ENCODE results near the gene CD99L2. TPM values are rescaled to one million over a fixed set of nuclear protein-coding genes. Genes with fewer than 3 reads are reported as not detected.

The CD99L2 gene
- total and polyA plus RNA-seq, 4 donors, result 22.3 to 39.6 (median 23.8) TPM

GRCh38 chrX:150902434-150903109, 4.1 kb upstream of the CD99L2 start:
- 42 to 79% methylated on average over 6 to 7 of the region's 7 CpGs for WGBS, 2 donors
- H3K4me3 ChIP-seq, result no peak overlapping the region

GRCh38 chrX:150899191-150899757, 806 bp upstream of the CD99L2 start:
- DNase-seq, result peak; percentile 33 to 50 (median 37)
- Histone ChIP-seq H3K4me3 (peak overlapping the region; percentile 49), H3K9ac (ENCODE audit: insufficient read depth in 1 of 2, low read length in 2 of 2) (peak overlapping the region; percentile 32 to 49), H3K27me3 (ENCODE audit: control insufficient read depth in 3 of 3, insufficient read depth in 3 of 3, low read length in 2 of 3) (no peaks in the 10 kb centered on the region), H3K4me1 (ENCODE audit: control insufficient read depth in 5 of 5, insufficient read depth in 5 of 5, low read length in 5 of 5) (peaks cover 0 to 7% (median 0%) of the 10 kb centered on the region in 5 donors), H3K9me3 (ENCODE audit: control insufficient read depth in 4 of 4, insufficient read depth in 3 of 4, low read length in 3 of 4) (peaks cover 0 to 6% (median 0%) of the 10 kb centered on the region in 4 donors), H3K27ac (ENCODE audit: low read depth in 1 of 2, low read length in 1 of 2) (peak overlapping the region; percentile 76 to 79), H3K36me3 (ENCODE audit: control insufficient read depth in 4 of 4, insufficient read depth in 4 of 4, low read length in 4 of 4) (peaks cover 0 to 5% (median 0%) of the 10 kb centered on the region in 4 donors)
- peak; percentile 21 for ATAC-seq (ENCODE audit: insufficient read depth, low FRiP score)
- TF ChIP-seq CTCF (IDR thresholded peaks at IDR 0.05; ENCODE audit: control extremely low read depth, extremely low read depth), result no peak
- 0 to 36% methylated on average over 34 to 42 of the region's 42 CpGs for WGBS, 2 donors

More at GRCh38 chrX:150902434-150903109, 4.1 kb upstream of the CD99L2 start:
- peaks cover 0 to 7% (median 0%) of the 10 kb centered on the region in 5 donors for H3K4me1 ChIP-seq (ENCODE audit: control insufficient read depth in 5 of 5, insufficient read depth in 5 of 5, low read length in 5 of 5)
- H3K27ac ChIP-seq (ENCODE audit: low read depth in 1 of 2, low read length in 1 of 2), result no peak overlapping the region
- H3K9ac ChIP-seq (ENCODE audit: insufficient read depth in 1 of 2, low read length in 2 of 2), result no peak overlapping the region
- peaks cover 0 to 3% (median 0%) of the 10 kb centered on the region in 4 donors for H3K9me3 ChIP-seq (ENCODE audit: control insufficient read depth in 4 of 4, insufficient read depth in 3 of 4, low read length in 3 of 4)
- DNase-seq (peak in 2 of 3 donors; percentile 8 to 15), ATAC-seq (ENCODE audit: insufficient read depth, low FRiP score) (no peak)
- H3K27me3 ChIP-seq (ENCODE audit: control insufficient read depth in 3 of 3, insufficient read depth in 3 of 3, low read length in 2 of 3), result no peaks in the 10 kb centered on the region
- no peak for TF ChIP-seq CTCF (IDR thresholded peaks at IDR 0.05; ENCODE audit: control extremely low read depth, extremely low read depth)
- H3K36me3 ChIP-seq (ENCODE audit: control insufficient read depth in 4 of 4, insufficient read depth in 4 of 4, low read length in 4 of 4), result no peaks in the 10 kb centered on the region

DNA sequence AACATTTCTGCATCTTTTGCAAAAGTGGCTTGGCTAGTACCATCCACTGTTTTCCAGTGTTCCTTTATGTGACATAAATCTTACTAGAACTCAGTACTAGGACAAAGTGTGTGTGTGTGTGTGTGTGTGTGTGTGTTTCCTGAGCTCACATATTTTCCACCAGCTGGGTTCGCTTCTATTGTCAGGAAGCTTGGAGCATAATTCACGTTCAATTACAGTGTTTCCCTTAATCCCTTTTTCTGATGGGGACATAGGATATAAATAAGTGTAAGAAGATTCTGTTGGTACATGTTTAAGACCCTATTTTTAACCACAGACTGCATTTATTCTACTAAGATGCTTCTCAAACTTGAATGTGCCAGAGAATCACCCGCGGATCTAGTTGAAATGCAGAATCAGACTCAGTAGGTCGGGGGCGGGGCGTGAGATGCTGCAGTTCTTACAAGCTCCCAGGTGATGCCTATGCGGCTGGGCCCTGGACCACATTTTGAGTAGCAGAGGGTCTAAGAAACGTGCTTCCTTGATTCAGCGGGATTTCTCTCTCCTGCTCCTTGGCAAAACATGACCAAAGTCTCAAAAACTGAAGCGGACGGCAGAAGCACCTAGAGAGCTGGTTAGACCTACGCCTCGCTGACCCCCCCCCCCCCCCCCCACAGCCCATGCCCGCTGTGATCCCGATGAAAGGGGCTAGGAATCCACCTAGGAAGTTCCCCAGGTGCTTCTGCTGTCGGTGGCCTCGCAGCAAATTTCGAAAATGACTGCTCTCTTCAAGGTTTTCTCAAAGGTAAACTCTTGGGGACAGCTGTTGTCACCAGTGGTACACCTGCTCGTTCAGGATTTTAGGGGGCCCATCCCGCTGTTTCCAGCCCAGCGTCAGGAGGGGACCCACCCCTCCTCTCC, 797 bp downstream of the CD99L2 start:
- no peak for ATAC-seq (ENCODE audit: insufficient read depth, low FRiP score)
- Histone ChIP-seq H3K27me3 (ENCODE audit: control insufficient read depth in 3 of 3, insufficient read depth in 3 of 3, low read length in 2 of 3) (no peaks in the 10 kb centered on the region), H3K9me3 (ENCODE audit: control insufficient read depth in 4 of 4, insufficient read depth in 3 of 4, low read length in 3 of 4) (peaks cover 0 to 6% (median 0%) of the 10 kb centered on the region in 4 donors), H3K4me1 (ENCODE audit: control insufficient read depth in 5 of 5, insufficient read depth in 5 of 5, low read length in 5 of 5) (peaks cover 0 to 5% (median 0%) of the 10 kb centered on the region in 5 donors), H3K9ac (ENCODE audit: insufficient read depth in 1 of 2, low read length in 2 of 2) (peak overlapping the region in 1 of 2 donors; percentile 1), H3K4me3 (peak overlapping the region; percentile 71), H3K36me3 (ENCODE audit: control insufficient read depth in 4 of 4, insufficient read depth in 4 of 4, low read length in 4 of 4) (peaks cover 0 to 5% (median 0%) of the 10 kb centered on the region in 4 donors), H3K27ac (ENCODE audit: low read depth in 1 of 2, low read length in 1 of 2) (peak overlapping the region; percentile 61 to 90)
- DNase-seq, result peak in 2 of 3 donors; percentile 25 to 48
- TF ChIP-seq CTCF (IDR thresholded peaks at IDR 0.05; ENCODE audit: control extremely low read depth, extremely low read depth), result no peak
- WGBS, 2 donors, result 2 to 25% methylated on average over 15 to 22 of the region's 22 CpGs

All from lung (tissue), 12 donors.